K562 (cell line): Measurements from ENCODE around the gene SMG6.

Experiments used
- CTCF ChIP-seq, 3 experiments: IDR thresholded peaks in 2 of 3; conservative IDR thresholded peaks in 1 of 3; 2 replicates each; pipeline ENCODE4 v1.5.1; 2011 to 2012; ENCODE audit warnings: low read length in 3 of 3, mild to moderate bottlenecking in 3 of 3, control low read depth in 2 of 3, improper control_type of control experiment in 1 of 3, inconsistent platforms in 1 of 3, low read depth in 1 of 3, mixed read lengths in 1 of 3, moderate library complexity in 1 of 3; ENCODE audit not compliant: insufficient read depth in 2 of 3
- RAD21 ChIP-seq, 2 experiments: fragments of 250-450 bp in 1 of 2; fragments of 450-650 bp in 1 of 2; sonication (Bioruptor Pico) in 1 of 2; formaldehyde crosslinking in 1 of 2; IDR thresholded peaks in 1 of 2; conservative IDR thresholded peaks in 1 of 2; 2 replicates each; pipeline versions ENCODE4 v1.4.0 to v1.8.0; 2020 to 2022; ENCODE audit warnings: mild to moderate bottlenecking in 2 of 2, moderate library complexity in 1 of 2
- SPI1 ChIP-seq: IDR thresholded peaks from 2 replicates; pipeline ENCODE4 v1.6.1; 2011; ENCODE audit warnings: low read depth, low read length, control low read depth, borderline replicate concordance

DNA sequence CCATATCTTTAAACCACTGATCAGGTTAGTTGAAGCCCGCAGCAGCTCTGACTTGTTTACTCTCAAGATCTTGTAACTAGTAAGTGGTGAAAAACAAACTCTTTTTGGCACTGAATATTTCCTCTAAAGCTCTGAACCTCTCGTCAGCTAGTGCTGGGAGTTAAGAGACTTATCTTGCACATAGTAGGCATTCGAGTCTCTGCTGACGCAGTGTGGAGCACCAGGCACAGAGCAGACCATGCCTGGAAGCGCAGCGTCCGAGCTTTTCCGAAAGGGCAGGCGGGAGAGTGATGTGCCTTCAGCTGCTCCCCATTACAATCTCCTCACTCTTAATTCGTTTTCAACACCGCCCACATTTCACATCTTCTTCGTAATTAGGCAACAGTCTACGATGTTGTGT, 63.0 kb downstream of the SMG6 start:
- TF ChIP-seq SPI1 (no peak), CTCF (IDR thresholded peaks at IDR 0.05 in 2 of 3, conservative IDR thresholded peaks at IDR 0.05 in 1 of 3; ENCODE audit: insufficient read depth in 2 of 3, low read depth in 1 of 3, low read length in 3 of 3) (no peak), RAD21 (CRISPR knock-in tag; conservative IDR thresholded peaks at IDR 0.05 in 1 of 2, IDR thresholded peaks at IDR 0.05 in 1 of 2) (no peak)
